Brain microvascular endothelial cell (primary cell): Measurements from ENCODE around the gene BPTF.
"Not testable (repeated sequence)": the region's sequence is repeated elsewhere in the genome, so short reads cannot be mapped to it uniquely, and the experiment has no call there.

Source experiments
- DNase-seq: peaks from one replicate; pipeline ENCODE4 v3.0.0-alpha.2; 2020
- H3K27ac ChIP-seq: fragments of 250-450 bp; sonication (Bioruptor Pico); 2 replicates; pipeline ENCODE4 v1.5.1; 2020; ENCODE audit warnings: mild to moderate bottlenecking, moderate library complexity
- H3K27me3 ChIP-seq: fragments of 250-450 bp; sonication (Bioruptor Pico); replicated peaks from 2 replicates; pipeline ENCODE4 v1.5.1; 2020; ENCODE audit warnings: mild to moderate bottlenecking
- H3K36me3 ChIP-seq: fragments of 250-450 bp; sonication (Bioruptor Pico); replicated peaks from 2 replicates; pipeline ENCODE4 v1.5.1; 2020; ENCODE audit warnings: mild to moderate bottlenecking
- H3K4me3 ChIP-seq: 2 replicates; pipeline ENCODE4 v1.5.1; 2011; ENCODE audit warnings: low read depth, mild to moderate bottlenecking, control low read depth, low read length, moderate library complexity
- in situ Hi-C: cut with HindIII; loops from 2 replicates; pipeline ENCODE4 v1.10.0; 2017; ENCODE audit warnings: low sequenced_read_pairs, low pct_ligation_motif_present
- TF ChIP-seq, protein P1 (sequence below): IDR thresholded peaks from 2 replicates; pipeline ENCODE4 v1.5.1; 2011; ENCODE audit warnings: low read depth, mild to moderate bottlenecking, moderate library complexity, low read length, control low read depth, inconsistent platforms; ENCODE audit errors: missing control alignments

BPTF gene

DNA sequence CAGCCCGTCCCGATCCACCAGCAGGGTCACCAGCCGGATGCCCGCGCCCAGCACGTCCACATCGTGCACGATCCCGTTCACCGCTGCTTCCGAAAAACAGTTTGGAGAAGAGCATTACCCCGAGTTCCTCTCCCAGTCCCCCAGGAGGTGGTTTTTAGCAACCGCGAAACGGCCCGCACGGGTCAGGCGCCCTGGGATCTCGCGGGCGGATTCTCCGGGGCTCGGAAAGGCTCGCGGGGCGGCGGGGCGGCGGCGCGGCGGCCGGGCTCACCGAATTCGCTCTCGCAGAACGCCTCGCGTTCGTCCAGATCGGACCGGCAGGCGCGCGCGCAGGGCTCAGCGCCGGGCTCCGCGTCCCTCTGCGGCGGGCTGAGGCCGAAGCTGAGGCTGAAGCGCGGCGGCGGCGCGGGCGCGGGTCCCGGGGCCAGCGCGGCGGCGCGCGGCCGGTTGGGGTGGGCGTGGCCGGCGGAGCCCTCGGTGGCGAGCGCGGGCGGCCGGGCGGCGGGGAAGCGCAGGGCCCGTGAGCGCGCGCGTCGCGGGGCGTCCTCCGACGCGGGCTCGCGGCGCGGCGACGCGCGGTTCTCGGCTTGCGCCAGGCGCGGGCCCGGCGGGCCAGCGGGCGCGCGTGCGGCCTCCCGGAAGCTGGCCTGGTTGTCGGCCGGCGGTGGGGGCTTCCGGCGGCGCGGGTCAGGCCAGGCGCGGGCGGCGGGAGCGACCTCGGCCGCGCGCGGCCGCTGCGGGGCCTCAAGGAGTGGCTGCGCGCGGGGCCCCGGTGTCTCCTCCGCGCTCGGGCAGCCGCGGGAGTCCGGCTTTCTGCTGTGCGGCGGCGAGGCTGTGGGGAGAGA, 168.1 kb downstream of the BPTF start:
- H3K36me3 ChIP-seq, result no peaks in the 10 kb centered on the region
- peak; percentile 51 for DNase-seq
- in situ Hi-C loops, result no loop called here
- peak overlapping the region; percentile 72 for H3K4me3 ChIP-seq
- TF ChIP-seq, protein P1, sequence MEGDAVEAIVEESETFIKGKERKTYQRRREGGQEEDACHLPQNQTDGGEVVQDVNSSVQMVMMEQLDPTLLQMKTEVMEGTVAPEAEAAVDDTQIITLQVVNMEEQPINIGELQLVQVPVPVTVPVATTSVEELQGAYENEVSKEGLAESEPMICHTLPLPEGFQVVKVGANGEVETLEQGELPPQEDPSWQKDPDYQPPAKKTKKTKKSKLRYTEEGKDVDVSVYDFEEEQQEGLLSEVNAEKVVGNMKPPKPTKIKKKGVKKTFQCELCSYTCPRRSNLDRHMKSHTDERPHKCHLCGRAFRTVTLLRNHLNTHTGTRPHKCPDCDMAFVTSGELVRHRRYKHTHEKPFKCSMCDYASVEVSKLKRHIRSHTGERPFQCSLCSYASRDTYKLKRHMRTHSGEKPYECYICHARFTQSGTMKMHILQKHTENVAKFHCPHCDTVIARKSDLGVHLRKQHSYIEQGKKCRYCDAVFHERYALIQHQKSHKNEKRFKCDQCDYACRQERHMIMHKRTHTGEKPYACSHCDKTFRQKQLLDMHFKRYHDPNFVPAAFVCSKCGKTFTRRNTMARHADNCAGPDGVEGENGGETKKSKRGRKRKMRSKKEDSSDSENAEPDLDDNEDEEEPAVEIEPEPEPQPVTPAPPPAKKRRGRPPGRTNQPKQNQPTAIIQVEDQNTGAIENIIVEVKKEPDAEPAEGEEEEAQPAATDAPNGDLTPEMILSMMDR, result peak; percentile 25
- no peaks in the 10 kb centered on the region for H3K27me3 ChIP-seq
- peak overlapping the region; percentile 77 for H3K27ac ChIP-seq

DNA sequence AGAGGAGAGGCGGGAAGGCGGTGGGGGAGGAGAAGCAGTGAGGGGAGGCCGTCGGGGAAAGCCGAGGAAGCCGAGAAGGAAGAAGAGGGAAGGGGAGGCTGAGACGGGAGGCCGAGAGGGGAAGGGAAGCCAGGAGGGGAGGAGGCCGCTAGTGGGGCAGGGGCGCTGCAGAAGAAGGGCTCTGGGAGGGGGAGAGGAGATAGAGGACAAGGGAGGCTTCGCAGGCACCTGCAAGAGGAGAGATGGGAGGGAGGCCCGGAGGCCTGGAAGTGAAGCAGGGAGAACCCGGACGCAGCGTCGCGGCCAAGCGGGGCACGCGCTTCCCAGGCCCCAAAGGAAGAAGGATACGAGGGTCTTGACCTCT, 168.7 kb downstream of the BPTF start:
- TF ChIP-seq, protein P1, result no peak
- H3K36me3 ChIP-seq, result no peaks in the 10 kb centered on the region
- H3K4me3 ChIP-seq, result peak overlapping the region; percentile 72
- H3K27me3 ChIP-seq, result no peaks in the 10 kb centered on the region
- H3K27ac ChIP-seq, result peak overlapping the region; percentile 77
- in situ Hi-C loops, result no loop called here
- no peak for DNase-seq

DNA sequence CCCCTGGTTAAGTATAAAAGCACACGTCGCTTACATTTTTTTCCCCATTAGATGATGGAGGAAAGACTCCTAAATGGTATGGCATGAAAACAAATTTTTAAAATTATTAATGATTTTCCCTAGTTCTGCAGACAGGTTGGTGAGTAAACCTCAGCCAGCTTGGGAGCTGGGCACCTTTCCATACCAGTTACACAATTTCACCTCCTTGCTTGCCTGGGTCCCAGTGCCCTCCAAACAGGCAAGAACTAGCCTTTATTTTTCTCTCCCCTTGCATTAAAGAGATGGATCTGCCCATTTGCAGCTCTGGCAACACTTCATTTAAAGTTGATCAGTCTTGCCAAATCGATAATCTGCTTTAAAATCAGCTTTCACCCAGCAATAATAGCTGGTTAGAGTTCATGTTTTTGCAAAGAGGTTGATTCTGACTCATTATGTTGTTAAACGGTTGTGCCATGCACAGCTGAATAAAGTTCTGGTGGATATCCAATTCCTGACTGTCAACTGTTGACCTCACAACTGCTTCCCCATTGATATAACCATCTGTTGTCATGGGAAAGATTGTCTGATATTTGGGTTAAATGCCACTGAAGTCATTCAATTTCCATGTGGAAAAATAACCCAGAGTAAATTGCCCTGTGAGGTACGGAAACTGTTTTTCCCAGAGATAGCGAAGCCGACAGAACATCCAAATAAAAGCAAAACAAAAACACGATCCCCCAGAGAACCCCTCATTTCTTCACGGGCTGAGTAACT, 169.7 kb downstream of the BPTF start:
- DNase-seq, result peak; percentile 82
- H3K27ac ChIP-seq, result peak overlapping the region; percentile 66
- no peaks in the 10 kb centered on the region for H3K36me3 ChIP-seq
- peak overlapping the region; percentile 62 for H3K4me3 ChIP-seq
- TF ChIP-seq, protein P1, result no peak
- H3K27me3 ChIP-seq, result no peaks in the 10 kb centered on the region
- in situ Hi-C loops, result no loop called here

DNA sequence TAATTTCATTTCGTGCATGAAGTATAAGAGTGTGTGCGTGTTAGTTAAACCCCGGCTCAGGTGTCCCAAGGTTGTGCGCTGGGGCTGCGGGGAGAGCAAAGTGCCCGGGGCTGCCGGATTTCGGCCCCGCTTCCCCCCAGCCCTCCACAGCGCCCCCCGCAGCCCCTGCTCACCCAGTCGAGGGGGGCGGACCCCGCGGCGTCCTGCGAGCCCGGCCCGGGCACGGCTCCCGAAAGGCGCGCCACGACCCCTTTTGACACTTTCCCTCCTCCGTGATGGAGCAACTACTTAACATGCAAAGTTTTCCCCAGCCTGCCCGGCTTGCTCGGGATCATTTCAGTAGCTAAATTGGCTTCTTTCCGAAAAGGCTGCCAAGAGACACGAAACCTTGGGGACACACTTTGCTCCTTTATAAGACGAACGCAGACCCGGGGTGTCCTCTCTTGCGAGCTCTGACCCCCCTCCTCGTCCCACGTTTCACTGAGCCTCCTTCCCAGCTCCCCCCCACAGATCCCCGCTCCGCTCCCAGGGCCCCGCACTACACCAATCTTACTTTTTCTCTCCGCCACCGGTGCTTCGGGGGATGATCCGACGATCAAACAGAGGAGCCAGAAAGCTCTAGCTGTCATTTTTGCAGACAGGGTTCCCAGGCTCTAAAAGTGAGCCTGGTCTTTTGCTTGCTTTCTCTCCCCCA, 170.4 kb downstream of the BPTF start:
- TF ChIP-seq, protein P1, result peak; percentile 4
- Histone ChIP-seq H3K36me3 (no peaks in the 10 kb centered on the region), H3K27ac (peak overlapping the region; percentile 66), H3K27me3 (no peaks in the 10 kb centered on the region), H3K4me3 (peak overlapping the region; percentile 62)
- DNase-seq, result no peak
- in situ Hi-C loops, result no loop called here

DNA sequence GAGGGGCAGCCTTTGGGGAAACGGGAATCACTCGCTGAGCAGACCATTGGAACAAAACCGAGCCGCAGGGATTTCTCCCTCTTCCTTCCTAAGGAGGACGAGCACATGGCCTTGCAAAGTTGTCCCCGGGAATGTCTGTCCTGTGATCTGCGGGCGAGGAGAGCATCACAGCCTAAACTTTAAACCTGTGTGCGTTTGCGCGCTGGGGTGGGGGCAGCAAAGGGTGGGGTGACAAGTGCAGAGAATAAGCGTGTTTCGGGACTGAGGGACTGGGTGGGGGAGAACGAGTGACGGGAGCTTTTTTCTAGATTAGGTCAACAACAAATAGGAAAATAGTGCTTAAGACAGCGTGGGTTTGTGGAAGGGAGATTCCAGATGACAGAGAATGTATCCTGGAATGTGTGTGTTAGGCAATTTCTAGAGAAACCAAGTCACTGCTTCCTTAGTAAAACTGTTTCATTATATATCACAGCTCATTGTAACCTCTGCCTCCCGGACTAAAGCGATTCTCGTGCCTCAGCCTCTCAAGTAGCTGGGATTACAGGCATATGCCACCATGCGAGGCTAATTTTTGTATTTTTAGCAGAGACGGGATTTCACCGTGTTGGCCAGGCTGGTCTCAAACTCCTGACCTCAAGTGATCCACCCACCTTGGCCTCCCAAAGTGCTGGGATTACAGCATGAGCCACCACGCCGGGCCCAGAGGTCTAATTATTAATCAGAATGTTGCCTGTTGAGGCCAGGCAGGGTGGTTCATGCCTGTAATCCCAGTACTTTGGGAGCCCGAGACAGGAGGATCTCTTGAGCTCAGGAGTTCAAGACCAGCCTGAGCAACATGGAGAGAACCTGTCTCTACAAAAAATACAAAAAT, 171.2 kb downstream of the BPTF start, which contains the start of gene C17orf58:
C17orf58 (minus strand) TSS at position 169 of the 871 bp plus-strand sequence. CDS start 271 bp downstream, outside the sequence.
- H3K4me3 ChIP-seq, result peak within 1 kb of the TSS; percentile 62
- peak within 1 kb of the TSS; percentile 66 for H3K27ac ChIP-seq
- DNase-seq, result peak; percentile 53
- H3K27me3 ChIP-seq, H3K36me3 ChIP-seq, in situ Hi-C loops: not testable (repeated sequence)
